AG09309 (cell line): ENCODE data around the gene TNFSF13B.

ENCODE experiments used
- DNase-seq: peaks from one replicate; pipeline ENCODE4 v3.0.0-alpha.2; 2010; ENCODE audit warnings: low read depth
- H3K4me3 ChIP-seq: 2 replicates; pipeline ENCODE4 v1.5.1; 2011; ENCODE audit warnings: mild to moderate bottlenecking, low read depth, low read length, moderate library complexity; ENCODE audit not compliant: control insufficient read depth
- CTCF ChIP-seq: IDR thresholded peaks from 2 replicates; pipeline ENCODE4 v1.5.1; 2011; ENCODE audit warnings: mild to moderate bottlenecking, low read depth, low read length, inconsistent platforms; ENCODE audit not compliant: insufficient read depth, control insufficient read depth; ENCODE audit errors: missing control alignments

Gene TNFSF13B

GRCh38 chr13:108268466-108269112 lies 929 bp upstream of the TNFSF13B start:
- DNase-seq, result no peak
- TF ChIP-seq CTCF, result no peak
- no peak overlapping the region for H3K4me3 ChIP-seq

- DNase-seq, result no peak
- peak overlapping the region; percentile 39; the same call in 1 of the 2 replicates for H3K4me3 ChIP-seq
- no peak for TF ChIP-seq CTCF
Observed at GRCh38 chr13:108270442-108270841, 924 bp downstream of the TNFSF13B start.

DNA sequence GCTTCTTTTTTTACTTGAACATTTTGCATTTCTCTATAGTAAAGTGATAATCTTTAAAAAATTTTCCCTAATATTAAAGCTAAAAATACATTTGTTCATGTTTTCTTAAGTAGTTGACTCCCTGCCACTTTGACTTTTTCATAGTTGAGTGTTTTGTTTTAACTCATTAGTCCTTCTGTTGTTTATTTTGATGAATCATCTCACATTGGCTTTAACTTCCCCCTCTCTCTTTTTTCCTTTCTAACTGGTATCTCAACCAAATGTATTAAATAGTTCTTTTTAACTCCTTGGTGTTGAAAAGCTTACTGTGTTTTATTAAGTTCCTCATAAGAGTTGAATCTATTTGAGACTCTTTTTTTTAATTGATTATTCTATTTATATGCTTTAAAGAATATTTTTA lies 2.8 kb downstream of the TNFSF13B start:
- no peak for DNase-seq
- TF ChIP-seq CTCF, result no peak
- no peak overlapping the region for H3K4me3 ChIP-seq

DNA sequence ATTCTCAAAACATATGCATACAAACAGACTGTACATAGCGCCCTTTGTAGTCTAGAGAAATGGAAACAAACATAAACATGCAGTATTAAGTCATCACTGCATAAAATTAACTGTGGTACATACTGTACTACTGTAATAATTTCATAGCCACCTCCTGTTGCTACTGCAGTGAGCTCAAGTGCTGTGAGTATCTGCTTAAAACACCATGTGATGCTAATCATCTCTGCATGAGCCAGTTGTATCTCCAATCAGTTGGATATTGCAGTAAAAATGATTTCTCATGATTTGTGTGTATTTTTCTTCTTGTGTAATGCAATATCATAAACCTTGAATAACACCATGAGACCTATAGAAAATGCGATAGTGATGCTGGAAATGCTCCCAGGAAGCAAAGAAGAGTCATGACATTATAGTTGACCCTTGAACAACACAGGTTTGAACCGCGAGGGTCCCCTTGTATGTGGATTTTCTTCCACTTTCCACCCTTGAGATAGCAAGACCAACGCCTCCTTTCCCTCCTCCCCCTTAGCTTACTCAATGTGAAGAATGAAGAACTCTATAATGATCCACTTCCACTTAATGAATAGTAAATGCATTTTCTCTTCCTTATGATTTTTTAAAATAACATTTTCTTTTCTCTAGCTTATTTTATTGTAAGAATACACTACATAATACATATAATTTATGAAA lies 4.1 kb downstream of the TNFSF13B start:
- no peak for TF ChIP-seq CTCF
- no peak overlapping the region for H3K4me3 ChIP-seq
- DNase-seq, result no peak

DNA sequence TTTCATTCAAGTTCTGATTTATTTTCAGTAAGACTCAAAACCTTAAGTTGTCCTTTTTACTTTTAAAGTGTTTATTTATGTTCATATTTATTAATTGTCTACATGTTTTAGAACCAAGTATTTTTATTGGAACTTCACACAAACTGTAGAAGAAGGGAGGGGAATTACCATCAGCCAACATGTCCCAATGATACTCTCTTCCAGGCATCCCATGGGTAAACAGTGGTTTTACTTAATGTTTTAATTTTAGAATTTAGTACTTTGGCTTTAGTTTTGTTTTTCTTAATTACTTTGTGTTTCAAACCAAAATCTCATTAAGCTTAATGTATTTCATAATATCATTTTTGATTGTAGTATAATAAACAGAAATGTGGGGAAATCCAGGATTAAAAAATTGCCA lies 5.2 kb downstream of the TNFSF13B start:
- H3K4me3 ChIP-seq, result no peak overlapping the region
- no peak for DNase-seq
- no peak for TF ChIP-seq CTCF

- no peak for DNase-seq
- TF ChIP-seq CTCF, result no peak
- H3K4me3 ChIP-seq, result no peak overlapping the region
Observed at GRCh38 chr13:108276060-108276459, 6.5 kb downstream of the TNFSF13B start.
